ENCODE measurements around the gene PIWIL1. TPM values are rescaled to one million over a fixed set of nuclear protein-coding genes. Genes with fewer than 3 reads are reported as not detected.

PIWIL1 gene
- total RNA-seq, 1 donor from 2014 or later, result not detected

- Mint-ChIP-seq H3K27me3 (peaks cover 91% of the 10 kb centered on the region), H3K4me3 (ENCODE audit: low read depth) (no peak overlapping the region), H3K36me3 (ENCODE audit: insufficient read depth) (no peaks in the 10 kb centered on the region), H3K27ac (no peak overlapping the region), H3K4me1 (ENCODE audit: low read depth) (no peaks in the 10 kb centered on the region), H3K9me3 (ENCODE audit: low read depth) (no peaks in the 10 kb centered on the region)
- TF ChIP-seq CTCF (IDR thresholded peaks at IDR 0.05; ENCODE audit: unreplicated experiment), result no peak
- DNase-seq (ENCODE audit: low spot score, unreplicated experiment), result no peak
These were observed 7.0 kb upstream of the PIWIL1 start for GRCh38 chr12:130330685-130331084.

GRCh38 chr12:130331146-130331545 lies 6.5 kb upstream of the PIWIL1 start:
- Mint-ChIP-seq H3K4me1 (ENCODE audit: low read depth) (no peaks in the 10 kb centered on the region), H3K27me3 (peaks cover 91% of the 10 kb centered on the region), H3K9me3 (ENCODE audit: low read depth) (no peaks in the 10 kb centered on the region), H3K36me3 (ENCODE audit: insufficient read depth) (no peaks in the 10 kb centered on the region), H3K27ac (no peak overlapping the region), H3K4me3 (ENCODE audit: low read depth) (no peak overlapping the region)
- TF ChIP-seq CTCF (IDR thresholded peaks at IDR 0.05; ENCODE audit: unreplicated experiment), result no peak
- no peak for DNase-seq (ENCODE audit: low spot score, unreplicated experiment)

- H3K27me3 Mint-ChIP-seq, result peaks cover 72% of the 10 kb centered on the region
- H3K9me3 Mint-ChIP-seq (ENCODE audit: low read depth), result no peaks in the 10 kb centered on the region
- H3K4me1 Mint-ChIP-seq (ENCODE audit: low read depth), result no peaks in the 10 kb centered on the region
- no peak for DNase-seq (ENCODE audit: low spot score, unreplicated experiment)
- TF ChIP-seq CTCF (IDR thresholded peaks at IDR 0.05; ENCODE audit: unreplicated experiment), result no peak
- no peak overlapping the region for H3K27ac Mint-ChIP-seq
- no peaks in the 10 kb centered on the region for H3K36me3 Mint-ChIP-seq (ENCODE audit: insufficient read depth)
- no peak overlapping the region for H3K4me3 Mint-ChIP-seq (ENCODE audit: low read depth)
These were observed 4.3 kb upstream of the PIWIL1 start for GRCh38 chr12:130333341-130333740.

GRCh38 chr12:130334399-130334798 lies 3.3 kb upstream of the PIWIL1 start:
- no peaks in the 10 kb centered on the region for H3K4me1 Mint-ChIP-seq (ENCODE audit: low read depth)

GRCh38 chr12:130334937-130335336 lies 2.8 kb upstream of the PIWIL1 start:
- DNase-seq (ENCODE audit: low spot score, unreplicated experiment), result no peak
- Mint-ChIP-seq H3K4me3 (ENCODE audit: low read depth) (no peak overlapping the region), H3K4me1 (ENCODE audit: low read depth) (no peaks in the 10 kb centered on the region), H3K36me3 (ENCODE audit: insufficient read depth) (no peaks in the 10 kb centered on the region), H3K27me3 (peaks cover 62% of the 10 kb centered on the region), H3K9me3 (ENCODE audit: low read depth) (no peaks in the 10 kb centered on the region), H3K27ac (no peak overlapping the region)
- no peak for TF ChIP-seq CTCF (IDR thresholded peaks at IDR 0.05; ENCODE audit: unreplicated experiment)

More at GRCh38 chr12:130334399-130334798, 3.3 kb upstream of the PIWIL1 start:
- Mint-ChIP-seq H3K4me3 (ENCODE audit: low read depth) (no peak overlapping the region), H3K27ac (no peak overlapping the region), H3K9me3 (ENCODE audit: low read depth) (no peaks in the 10 kb centered on the region), H3K36me3 (ENCODE audit: insufficient read depth) (no peaks in the 10 kb centered on the region), H3K27me3 (peaks cover 64% of the 10 kb centered on the region)
- no peak for DNase-seq (ENCODE audit: low spot score, unreplicated experiment)
- no peak for TF ChIP-seq CTCF (IDR thresholded peaks at IDR 0.05; ENCODE audit: unreplicated experiment)

All from progenitor cell of endocrine pancreas (in vitro differentiated cells).